Smooth muscle cell of the brain vasculature (primary cell): ENCODE measurements around the gene ICA1.
"Not testable (repeated sequence)": the region's sequence is repeated elsewhere in the genome, so short reads cannot be mapped to it uniquely, and the experiment has no call there.

Experiments used
- DNase-seq: peaks from one replicate; pipeline ENCODE4 v3.0.0-alpha.2; 2012; ENCODE audit warnings: low read depth, low spot score

The ICA1 gene

GRCh38 chr7:8103282-8103681 lies 158.7 kb downstream of the ICA1 start:
- no peak for DNase-seq

GRCh38 chr7:8101292-8101691 lies 160.7 kb downstream of the ICA1 start:
- DNase-seq = not testable (repeated sequence)

GRCh38 chr7:8094164-8095140 lies 167.5 kb downstream of the ICA1 start:
- no peak for DNase-seq

DNA sequence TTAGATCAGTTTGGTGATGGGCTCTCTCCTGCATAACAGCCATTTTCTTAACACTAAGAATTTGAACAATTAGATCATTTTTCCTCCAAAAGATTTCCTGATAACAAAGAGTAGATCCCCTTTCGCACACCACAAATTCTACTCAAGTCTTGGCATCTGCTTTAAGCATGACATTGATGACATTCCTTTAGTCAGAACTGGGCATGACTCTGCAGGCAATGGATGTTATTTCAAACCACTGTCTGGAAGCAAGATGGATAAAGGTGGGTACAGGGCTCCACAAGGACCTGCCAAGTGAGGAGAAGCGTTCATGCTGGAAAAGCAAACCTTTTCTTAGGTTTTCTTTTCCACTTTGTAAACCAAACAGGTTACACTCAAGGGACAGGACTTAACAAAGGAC lies 169.8 kb downstream of the ICA1 start:
- no peak for DNase-seq

- DNase-seq = no peak
Measured at GRCh38 chr7:8089036-8089780, 172.8 kb downstream of the ICA1 start.

DNA sequence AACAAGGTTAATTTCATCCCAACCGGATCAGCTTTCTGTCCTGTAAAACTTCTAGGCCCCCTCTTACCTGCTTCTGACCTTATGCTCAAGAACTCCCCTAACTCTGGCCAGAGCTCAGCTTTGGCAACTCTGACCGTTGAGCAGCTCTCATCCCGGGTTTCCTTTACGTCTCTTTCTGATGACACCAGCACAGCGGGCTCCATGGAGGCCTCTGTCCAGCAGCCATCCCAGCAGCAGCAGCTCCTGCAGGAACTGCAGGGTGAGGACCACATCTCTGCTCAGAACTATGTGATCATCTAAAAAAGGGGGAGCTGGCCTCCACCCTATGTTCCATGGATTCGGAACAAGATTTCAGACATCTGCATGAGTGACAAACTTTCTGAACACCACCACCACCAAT lies 175.7 kb downstream of the ICA1 start:
- DNase-seq = no peak

DNA sequence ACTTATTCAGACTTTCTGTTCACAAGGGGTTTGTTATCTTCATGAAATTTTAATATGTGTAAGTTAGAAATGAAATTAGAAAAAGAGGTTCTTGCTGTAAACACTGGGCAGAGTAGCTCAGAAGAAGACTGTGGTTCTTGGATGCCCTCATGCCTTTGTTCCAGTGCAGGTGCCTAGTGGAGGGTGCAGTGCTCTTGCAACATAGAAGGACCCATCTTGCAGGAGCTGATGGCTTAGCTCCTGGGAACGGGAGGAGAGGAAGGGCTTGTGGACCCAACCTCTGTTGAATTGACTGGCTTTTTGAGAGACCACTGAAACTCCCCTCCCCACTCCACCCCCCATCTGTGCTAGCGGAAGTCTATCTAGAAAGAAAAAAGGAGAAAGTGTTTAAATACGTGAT lies 176.5 kb downstream of the ICA1 start:
- no peak for DNase-seq

DNA sequence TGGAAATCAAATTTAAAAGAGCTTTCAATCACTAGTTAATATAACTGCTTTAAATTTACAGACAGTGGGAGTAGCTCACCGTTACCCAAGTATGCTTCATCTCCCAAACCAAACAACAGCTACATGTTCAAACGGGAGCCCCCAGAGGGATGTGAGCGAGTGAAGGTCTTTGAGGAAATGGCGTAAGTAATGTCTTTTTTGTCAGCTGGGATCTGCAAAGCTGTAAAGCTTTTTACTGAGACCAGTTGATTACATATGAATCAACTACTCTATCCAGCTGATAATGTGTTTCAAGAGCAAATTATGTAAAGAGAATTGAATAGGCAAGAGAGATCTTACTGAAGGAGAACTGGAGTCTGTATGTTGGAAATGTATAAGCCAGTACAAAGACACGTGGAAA lies 177.1 kb downstream of the ICA1 start:
- DNase-seq = no peak

DNA sequence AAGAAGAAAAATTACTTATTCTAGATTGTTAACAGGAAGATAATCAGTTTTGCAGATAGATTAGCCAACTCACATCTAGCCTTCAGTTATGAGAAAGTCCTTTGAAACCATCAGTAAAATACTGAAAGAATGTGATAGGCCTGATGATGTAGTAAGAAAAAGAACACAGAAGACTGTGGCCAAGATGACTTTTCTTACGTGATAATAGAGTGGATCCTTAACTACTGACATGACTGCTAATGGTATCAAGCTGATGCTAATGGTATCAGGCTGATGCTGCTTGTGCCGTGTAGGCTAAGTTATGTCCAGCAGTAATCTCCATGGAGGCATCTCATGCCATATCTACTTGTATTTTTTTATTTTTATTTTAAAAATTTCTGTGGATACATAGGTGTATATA lies 179.2 kb downstream of the ICA1 start:
- no peak for DNase-seq

DNA sequence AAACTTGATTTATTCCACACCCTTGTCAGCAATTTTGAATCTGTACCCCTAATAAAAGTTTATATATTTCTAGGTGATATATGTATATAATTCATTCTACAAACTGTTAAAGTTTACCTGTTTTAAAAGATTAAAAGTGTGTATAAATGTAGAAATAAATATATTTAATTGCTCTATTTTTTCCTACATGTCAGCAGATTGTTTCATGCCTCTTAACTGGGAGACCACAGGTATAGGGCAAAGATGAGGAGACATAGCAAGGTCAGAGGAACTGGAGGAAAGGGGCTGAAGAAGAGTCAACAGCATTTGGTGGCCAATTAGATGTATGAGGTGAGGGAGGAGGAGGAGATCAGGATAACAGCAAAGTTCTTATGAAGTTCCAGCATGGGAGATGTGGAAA lies 183.5 kb downstream of the ICA1 start:
- DNase-seq = no peak

- no peak for DNase-seq
Measured at GRCh38 chr7:8070451-8071180, 191.4 kb downstream of the ICA1 start.

GRCh38 chr7:8068892-8069686 lies 192.9 kb downstream of the ICA1 start:
- DNase-seq = no peak

- DNase-seq = no peak
Measured at GRCh38 chr7:8065356-8065813, 196.6 kb downstream of the ICA1 start.

DNA sequence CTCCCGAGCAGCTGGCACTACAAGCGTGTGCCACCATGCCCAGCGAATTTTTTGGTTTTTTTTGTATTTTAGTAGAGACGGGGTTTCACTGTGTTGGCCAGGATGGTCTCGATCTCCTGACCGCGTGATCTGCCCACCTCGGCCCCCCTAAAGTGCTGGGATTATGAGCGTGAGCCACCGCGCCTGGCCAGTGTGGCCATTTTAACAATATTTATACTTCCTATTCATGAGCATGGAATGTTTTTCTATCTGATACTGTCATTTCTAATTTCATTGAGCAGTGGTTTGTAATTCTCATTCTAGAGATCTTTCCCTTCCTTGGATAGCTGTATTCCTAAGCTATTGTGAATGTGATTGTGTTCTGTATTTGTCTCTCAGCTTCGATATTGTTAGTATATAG lies 197.1 kb downstream of the ICA1 start:
- DNase-seq = no peak

- DNase-seq = no peak
Measured at GRCh38 chr7:8063706-8064297, 198.2 kb downstream of the ICA1 start.

DNA sequence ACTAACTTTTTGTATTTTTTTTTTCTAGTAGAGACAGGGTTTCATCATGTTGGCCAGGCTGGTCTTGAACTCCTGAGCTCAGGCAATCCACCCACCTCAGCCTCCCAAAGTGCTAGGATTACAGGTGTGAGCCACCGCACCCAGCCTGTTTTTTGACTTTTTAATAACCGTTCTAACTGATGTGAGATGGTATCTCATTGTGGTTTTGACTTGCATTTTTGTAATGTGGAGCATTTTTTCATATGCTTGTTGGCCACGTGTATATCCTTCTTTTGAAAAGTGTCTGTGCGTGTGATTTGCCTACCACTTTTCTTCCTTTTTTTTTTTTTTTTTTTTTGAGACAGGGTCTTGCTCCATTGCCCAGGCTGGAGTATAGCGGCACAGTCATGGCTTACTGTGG lies 198.7 kb downstream of the ICA1 start:
- DNase-seq = not testable (repeated sequence)
